Natural killer cell (primary cell): ENCODE results near the gene ITIH3. TPM values are rescaled to one million over a fixed set of nuclear protein-coding genes. Genes with fewer than 3 reads are reported as not detected.

Experiments
- ATAC-seq, 3 donors: fragments of 150-1000 bp in 2 of 3; fragments of 200-7000 bp in 1 of 3; cut with Tn5 transposase; 1 replicate in 1 of 3; 2 replicates in 2 of 3; pipeline ENCODE4 v1.10.0; 2021; ENCODE audit warnings: mild to moderate bottlenecking in 2 of 3, moderate library complexity in 2 of 3
- DNase-seq, 2 donors: peaks; one replicate each; pipeline versions ENCODE4 v3.0.0 to v3.0.0-alpha.2; 2013 to 2021; ENCODE audit warnings: mixed read lengths in 1 of 2
- H3K27ac ChIP-seq: one replicate; pipeline ENCODE4 v1.5.1; 2013; ENCODE audit warnings: mild to moderate bottlenecking, low read length
- H3K27me3 ChIP-seq: one replicate; pipeline ENCODE4 v1.6.1; 2013; ENCODE audit warnings: low read length; ENCODE audit not compliant: control insufficient read depth, insufficient read depth
- H3K36me3 ChIP-seq: one replicate; pipeline ENCODE4 v1.6.1; 2013; ENCODE audit warnings: low read length; ENCODE audit not compliant: control insufficient read depth, insufficient read depth
- H3K4me1 ChIP-seq: one replicate; pipeline ENCODE4 v1.6.1; 2013; ENCODE audit warnings: low read length; ENCODE audit not compliant: control insufficient read depth, insufficient read depth
- H3K4me3 ChIP-seq: one replicate; pipeline ENCODE4 v1.5.1; 2013; ENCODE audit warnings: low read length
- H3K9me3 ChIP-seq: one replicate; pipeline ENCODE4 v1.6.1; 2013; ENCODE audit warnings: low read length; ENCODE audit not compliant: control insufficient read depth, insufficient read depth
- H3K27ac Mint-ChIP-seq, 2 donors: one replicate each; pipeline ENCODE4 v1.8.0; 2022; ENCODE audit warnings: mild to moderate bottlenecking in 2 of 2, mixed read lengths in 2 of 2, moderate library complexity in 1 of 2
- H3K27me3 Mint-ChIP-seq, 2 donors: one replicate each; pipeline ENCODE4 v1.8.0; 2022; ENCODE audit warnings: low read depth in 2 of 2, mixed read lengths in 2 of 2
- H3K36me3 Mint-ChIP-seq: one replicate; pipeline ENCODE4 v1.8.0; 2022; ENCODE audit warnings: mixed read lengths
- H3K4me1 Mint-ChIP-seq, 2 donors: one replicate each; pipeline ENCODE4 v1.8.0; 2022; ENCODE audit warnings: mixed read lengths in 2 of 2
- H3K4me3 Mint-ChIP-seq: one replicate; pipeline ENCODE4 v1.8.0; 2022; ENCODE audit warnings: mild to moderate bottlenecking, moderate library complexity, mixed read lengths
- H3K9me3 Mint-ChIP-seq, 2 donors: one replicate each; pipeline ENCODE4 v1.8.0; 2022; ENCODE audit warnings: mixed read lengths in 2 of 2
- WGBS: methylation state at CpG from one replicate; pipeline ENCODE4 v1.1.7; 2013; ENCODE audit warnings: missing lambda C conversion rate; ENCODE audit not compliant: insufficient coverage; 5-methylcytosine and 5-hydroxymethylcytosine counted together
- intact Hi-C: fragments of 100-400 bp; cut with micrococcal nuclease; formaldehyde crosslinking; loops from one replicate; pipeline ENCODE4 v1.14.2; 2022
- total RNA-seq, 4 donors: library from RNA; stranded (reverse); fragments of 120-200 nt in 1 of 4; gene quantifications; one replicate each; pipeline versions ENCODE4 v1.2.3 to v1.2.4, GENCODE V29; 2013 to 2022
- TF ChIP-seq, protein P1 (sequence below): fragments of 200-600 bp; IDR thresholded peaks from one replicate; pipeline ENCODE4 v1.8.0; 2022; ENCODE audit warnings: antibody characterized with exemption

The ITIH3 gene
- total RNA-seq, 3 donors from 2014 or later (not counting 1 experiment from before 2014, with no cell fraction given) = not detected

DNA sequence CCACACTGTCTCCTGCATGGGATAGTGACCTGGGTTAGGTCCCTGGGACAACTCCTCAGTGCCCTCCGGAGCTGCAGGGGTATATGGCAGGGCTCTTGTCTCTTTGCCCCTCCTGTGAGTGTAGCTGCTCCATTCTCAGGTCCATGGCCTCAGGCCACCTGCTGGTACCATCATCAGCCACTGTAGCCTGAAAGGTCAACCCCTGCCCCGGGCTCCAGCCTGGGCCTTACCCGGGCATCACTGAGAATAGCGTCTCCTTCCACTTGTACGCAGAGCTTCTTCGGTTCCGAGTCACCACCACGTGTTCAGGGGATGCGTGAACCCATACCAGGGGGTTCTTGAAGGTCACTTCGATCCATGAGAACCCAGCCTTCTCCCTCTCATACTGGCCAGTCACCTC is 22.1 kb downstream of the ITIH3 start:
- Histone ChIP-seq H3K4me1 (no peaks in the 10 kb centered on the region), H3K36me3 (no peaks in the 10 kb centered on the region), H3K27me3 (no peaks in the 10 kb centered on the region), H3K4me3 (no peak overlapping the region), H3K27ac (no peak overlapping the region), H3K9me3 (no peaks in the 10 kb centered on the region)
- TF ChIP-seq, protein P1, sequence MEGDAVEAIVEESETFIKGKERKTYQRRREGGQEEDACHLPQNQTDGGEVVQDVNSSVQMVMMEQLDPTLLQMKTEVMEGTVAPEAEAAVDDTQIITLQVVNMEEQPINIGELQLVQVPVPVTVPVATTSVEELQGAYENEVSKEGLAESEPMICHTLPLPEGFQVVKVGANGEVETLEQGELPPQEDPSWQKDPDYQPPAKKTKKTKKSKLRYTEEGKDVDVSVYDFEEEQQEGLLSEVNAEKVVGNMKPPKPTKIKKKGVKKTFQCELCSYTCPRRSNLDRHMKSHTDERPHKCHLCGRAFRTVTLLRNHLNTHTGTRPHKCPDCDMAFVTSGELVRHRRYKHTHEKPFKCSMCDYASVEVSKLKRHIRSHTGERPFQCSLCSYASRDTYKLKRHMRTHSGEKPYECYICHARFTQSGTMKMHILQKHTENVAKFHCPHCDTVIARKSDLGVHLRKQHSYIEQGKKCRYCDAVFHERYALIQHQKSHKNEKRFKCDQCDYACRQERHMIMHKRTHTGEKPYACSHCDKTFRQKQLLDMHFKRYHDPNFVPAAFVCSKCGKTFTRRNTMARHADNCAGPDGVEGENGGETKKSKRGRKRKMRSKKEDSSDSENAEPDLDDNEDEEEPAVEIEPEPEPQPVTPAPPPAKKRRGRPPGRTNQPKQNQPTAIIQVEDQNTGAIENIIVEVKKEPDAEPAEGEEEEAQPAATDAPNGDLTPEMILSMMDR = no peak
- no peaks in the 10 kb centered on the region for H3K9me3 Mint-ChIP-seq
- intact Hi-C loops = no loop called here
- WGBS = 93% methylated on average over 10 of the region's 10 CpGs
- DNase-seq (no peak), ATAC-seq (no peak)
- H3K27me3 Mint-ChIP-seq = no peaks in the 10 kb centered on the region
- no peaks in the 10 kb centered on the region for H3K36me3 Mint-ChIP-seq
- no peaks in the 10 kb centered on the region for H3K4me1 Mint-ChIP-seq
- H3K4me3 Mint-ChIP-seq = no peak overlapping the region
- H3K27ac Mint-ChIP-seq = no peak overlapping the region

DNA sequence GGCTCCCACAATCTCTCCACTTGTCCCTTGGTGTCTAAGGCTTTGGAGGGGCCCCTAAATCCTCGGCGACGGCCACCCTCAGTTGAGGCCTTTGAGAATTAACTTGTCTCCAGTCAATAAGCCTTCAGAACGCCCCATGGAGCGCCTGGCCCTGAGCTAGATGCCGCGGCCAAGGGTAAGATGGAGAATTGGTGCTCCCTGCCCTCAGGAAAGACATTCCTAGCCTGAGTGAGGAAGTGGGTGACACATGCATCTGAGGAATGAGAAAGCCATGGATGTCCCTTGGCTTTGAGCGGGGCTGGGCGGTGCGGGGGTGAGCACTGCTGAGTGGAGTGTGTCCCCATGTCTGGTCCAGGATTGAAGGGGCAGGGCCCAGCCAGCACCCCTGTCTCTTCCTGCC is 22.6 kb downstream of the ITIH3 start:
- no peaks in the 10 kb centered on the region for H3K27me3 ChIP-seq
- no peak overlapping the region for H3K27ac ChIP-seq
- Mint-ChIP-seq H3K36me3 (no peaks in the 10 kb centered on the region), H3K4me1 (no peaks in the 10 kb centered on the region), H3K9me3 (no peaks in the 10 kb centered on the region), H3K27me3 (no peaks in the 10 kb centered on the region), H3K4me3 (no peak overlapping the region), H3K27ac (no peak overlapping the region)
- TF ChIP-seq, protein P1 = no peak
- no peaks in the 10 kb centered on the region for H3K36me3 ChIP-seq
- ATAC-seq (no peak), DNase-seq (no peak)
- H3K4me3 ChIP-seq = no peak overlapping the region
- no peaks in the 10 kb centered on the region for H3K9me3 ChIP-seq
- intact Hi-C loops = no loop called here
- 100% methylated on average over 10 of the region's 10 CpGs for WGBS
- H3K4me1 ChIP-seq = no peaks in the 10 kb centered on the region

DNA sequence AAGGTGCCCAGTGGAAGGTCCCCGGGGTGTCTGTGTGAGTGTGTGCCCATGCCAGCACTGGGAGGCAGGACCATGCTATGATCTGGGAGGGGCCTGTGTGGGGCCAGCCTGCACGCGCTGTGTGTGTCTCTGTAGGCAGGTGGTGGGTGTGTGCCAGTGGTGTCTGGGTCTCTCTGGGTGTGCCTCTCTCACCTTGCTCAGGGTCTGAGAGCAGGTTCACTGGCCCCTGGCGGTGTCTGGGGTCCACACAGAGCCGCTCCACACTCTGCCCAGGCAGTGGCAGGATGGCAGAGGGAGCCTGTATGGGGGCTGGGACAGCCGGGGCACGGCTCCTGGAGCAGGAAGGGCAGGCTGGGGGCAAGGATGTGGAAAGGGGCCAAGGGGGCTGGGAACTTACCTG is 23.3 kb downstream of the ITIH3 start:
- Mint-ChIP-seq H3K4me3 (no peak overlapping the region), H3K9me3 (no peaks in the 10 kb centered on the region), H3K36me3 (no peaks in the 10 kb centered on the region), H3K27me3 (no peaks in the 10 kb centered on the region), H3K4me1 (no peaks in the 10 kb centered on the region), H3K27ac (no peak overlapping the region)
- H3K36me3 ChIP-seq = no peaks in the 10 kb centered on the region
- H3K27ac ChIP-seq = no peak overlapping the region
- H3K9me3 ChIP-seq = no peaks in the 10 kb centered on the region
- WGBS = 94% methylated on average over 7 of the region's 7 CpGs
- no peak overlapping the region for H3K4me3 ChIP-seq
- no peaks in the 10 kb centered on the region for H3K27me3 ChIP-seq
- intact Hi-C loops = no loop called here
- TF ChIP-seq, protein P1 = no peak
- ATAC-seq = no peak
- DNase-seq = no peak
- no peaks in the 10 kb centered on the region for H3K4me1 ChIP-seq

DNA sequence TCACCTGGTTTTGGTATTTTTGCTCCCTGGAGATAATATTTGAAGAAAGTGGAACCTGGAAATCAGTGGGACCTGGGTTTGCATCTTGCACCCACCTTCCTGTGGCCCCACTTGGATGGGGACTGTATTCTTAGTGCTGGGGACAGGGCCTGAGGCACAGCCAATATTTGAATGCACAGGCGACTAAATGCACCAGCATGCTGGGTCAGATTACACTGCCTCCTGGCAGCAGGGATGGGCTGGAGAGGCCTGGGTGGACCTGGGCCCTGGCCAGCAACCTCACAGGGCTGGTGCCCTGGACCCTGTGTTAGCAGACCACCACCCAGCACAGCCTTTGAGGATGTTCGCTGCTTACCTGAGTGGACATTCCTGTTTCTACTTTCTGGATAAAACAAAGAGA is 25.3 kb downstream of the ITIH3 start:
- no peaks in the 10 kb centered on the region for H3K9me3 ChIP-seq

More for the DNA sequence above, 25.3 kb downstream of the ITIH3 start:
- no peaks in the 10 kb centered on the region for H3K27me3 ChIP-seq
- Mint-ChIP-seq H3K27me3 (no peaks in the 10 kb centered on the region), H3K4me1 (no peaks in the 10 kb centered on the region), H3K27ac (no peak overlapping the region), H3K4me3 (no peak overlapping the region), H3K36me3 (no peaks in the 10 kb centered on the region), H3K9me3 (no peaks in the 10 kb centered on the region)
- H3K4me3 ChIP-seq = no peak overlapping the region
- H3K36me3 ChIP-seq = peaks cover 7% of the 10 kb centered on the region
- DNase-seq (no peak), ATAC-seq (no peak)
- intact Hi-C loops = no loop called here
- H3K4me1 ChIP-seq = no peaks in the 10 kb centered on the region
- TF ChIP-seq, protein P1 = no peak
- 98% methylated on average over 2 of the region's 2 CpGs for WGBS
- no peak overlapping the region for H3K27ac ChIP-seq
